Thyroid gland (tissue), 4 donors: ENCODE results near the gene OPALIN. TPM values are rescaled to one million over a fixed set of nuclear protein-coding genes. Genes with fewer than 3 reads are reported as not detected.

ENCODE experiments used
- DNase-seq, 2 donors: peaks; one replicate each; pipeline ENCODE4 v3.0.0-alpha.2; 2019
- H3K27ac ChIP-seq, 3 donors: fragments of 200-600 bp; sonication (generic); 1 replicate in 2 of 3; 2 replicates in 1 of 3; pipeline ENCODE4 v1.5.1; 2016 to 2019; ENCODE audit warnings: mild to moderate bottlenecking in 1 of 3, moderate library complexity in 1 of 3
- H3K27me3 ChIP-seq: fragments of 200-600 bp; sonication (generic); one replicate; pipeline ENCODE4 v1.5.1; 2019
- H3K36me3 ChIP-seq, 2 donors: fragments of 200-600 bp; sonication (generic); one replicate each; pipeline ENCODE4 v1.5.1; 2016 to 2019
- H3K4me1 ChIP-seq, 2 donors: fragments of 200-600 bp; sonication (generic); one replicate each; pipeline ENCODE4 v1.5.1; 2017 to 2019
- H3K4me3 ChIP-seq, 3 donors: fragments of 200-600 bp; sonication (generic); replicated peaks in 1 of 3; 1 replicate in 2 of 3; 2 replicates in 1 of 3; pipeline ENCODE4 v1.5.1; 2016; ENCODE audit warnings: mild to moderate bottlenecking in 1 of 3
- H3K9me3 ChIP-seq: fragments of 200-600 bp; sonication (generic); one replicate; pipeline ENCODE4 v1.5.1; 2017
- CTCF ChIP-seq, 6 experiments: fragments of 200-600 bp in 3 of 6; fragments of 450-650 bp in 3 of 6; sonication (generic) in 3 of 6; IDR thresholded peaks; one replicate each; pipeline ENCODE4 v1.5.1; 2016 to 2019; ENCODE audit warnings: antibody characterized with exemption in 6 of 6, mild to moderate bottlenecking in 2 of 6, inconsistent platforms in 1 of 6, moderate library complexity in 1 of 6
- POLR2A ChIP-seq, 2 donors: fragments of 450-650 bp; IDR thresholded peaks; one replicate each; pipeline ENCODE4 v1.6.1; 2017; ENCODE audit warnings: antibody characterized with exemption in 2 of 2, mild to moderate bottlenecking in 2 of 2, moderate library complexity in 1 of 2
- WGBS, 2 donors: methylation state at CpG; one replicate each; pipeline ENCODE4 v1.1.5; 2017; 5-methylcytosine and 5-hydroxymethylcytosine counted together
- intact Hi-C: fragments of 100-400 bp; cut with DNase I; formaldehyde crosslinking; loops from one replicate; pipeline ENCODE4 v1.15.1; 2023
- total RNA-seq, 4 donors: library from RNA; depleted of rRNA; stranded (reverse); fragments of >200 nt; gene quantifications; one replicate each; pipeline ENCODE4 v1.2.3, GENCODE V29; 2016

OPALIN gene
- total RNA-seq: not detected

- Histone ChIP-seq H3K27ac (no peak within 1 kb of the TSS), H3K4me1 (no peaks in the 10 kb centered on the region), H3K4me3 (no peak within 1 kb of the TSS), H3K27me3 (no peaks in the 10 kb centered on the region), H3K36me3 (no peaks in the 10 kb centered on the region), H3K9me3 (no peaks in the 10 kb centered on the region)
- DNase-seq: no peak
- intact Hi-C loops: no loop called here
- 79 to 80% methylated on average over 7 of the region's 7 CpGs for WGBS, 2 donors
- TF ChIP-seq CTCF (IDR thresholded peaks at IDR 0.05) (no peak), POLR2A (IDR thresholded peaks at IDR 0.05) (no peak)
These were observed at the start of gene OPALIN for GRCh38 chr10:96358851-96359540. Gene OPALIN, minus strand, starts transcription at chr10:96359002. Its CDS starts 106 bp downstream, at chr10:96358896.

- TF ChIP-seq CTCF (IDR thresholded peaks at IDR 0.05) (no peak), POLR2A (IDR thresholded peaks at IDR 0.05) (no peak)
- H3K36me3 ChIP-seq: no peaks in the 10 kb centered on the region
- intact Hi-C loops: no loop called here
- H3K27me3 ChIP-seq: no peaks in the 10 kb centered on the region
- no peak overlapping the region for H3K4me3 ChIP-seq
- no peaks in the 10 kb centered on the region for H3K4me1 ChIP-seq
- DNase-seq: no peak
- 77 to 87% methylated on average over 1 of the region's 1 CpG for WGBS, 2 donors
- H3K9me3 ChIP-seq: no peaks in the 10 kb centered on the region
- H3K27ac ChIP-seq: no peak overlapping the region
These were observed 49.4 kb upstream of the OPALIN start for GRCh38 chr10:96408201-96408600.

GRCh38 chr10:96407560-96408069 is 48.8 kb upstream of the OPALIN start:
- Histone ChIP-seq H3K27me3 (no peaks in the 10 kb centered on the region), H3K4me1 (no peaks in the 10 kb centered on the region), H3K4me3 (no peak overlapping the region), H3K36me3 (no peaks in the 10 kb centered on the region), H3K27ac (no peak overlapping the region), H3K9me3 (no peaks in the 10 kb centered on the region)
- 87 to 90% methylated on average over 15 of the region's 15 CpGs for WGBS, 2 donors
- no peak for DNase-seq
- intact Hi-C loops: no loop called here
- TF ChIP-seq POLR2A (IDR thresholded peaks at IDR 0.05) (no peak), CTCF (IDR thresholded peaks at IDR 0.05) (no peak)

GRCh38 chr10:96406091-96406490 is 47.3 kb upstream of the OPALIN start:
- no peak overlapping the region for H3K4me3 ChIP-seq
- H3K36me3 ChIP-seq: no peaks in the 10 kb centered on the region
- no peaks in the 10 kb centered on the region for H3K27me3 ChIP-seq
- 80 to 84% methylated on average over 5 of the region's 5 CpGs for WGBS, 2 donors
- no peak overlapping the region for H3K27ac ChIP-seq
- TF ChIP-seq CTCF (IDR thresholded peaks at IDR 0.05): no peak
- TF ChIP-seq POLR2A (IDR thresholded peaks at IDR 0.05): no peak
- no peak for DNase-seq
- no peaks in the 10 kb centered on the region for H3K9me3 ChIP-seq
- intact Hi-C loops: no loop called here
- no peaks in the 10 kb centered on the region for H3K4me1 ChIP-seq

- Histone ChIP-seq H3K9me3 (no peaks in the 10 kb centered on the region), H3K27ac (no peak overlapping the region), H3K36me3 (no peaks in the 10 kb centered on the region), H3K27me3 (no peaks in the 10 kb centered on the region), H3K4me1 (no peaks in the 10 kb centered on the region), H3K4me3 (no peak overlapping the region)
- 81 to 82% methylated on average over 16 of the region's 16 CpGs for WGBS, 2 donors
- DNase-seq: no peak
- intact Hi-C loops: no loop called here
- TF ChIP-seq CTCF (IDR thresholded peaks at IDR 0.05) (no peak), POLR2A (IDR thresholded peaks at IDR 0.05) (no peak)
These were observed 43.9 kb upstream of the OPALIN start for GRCh38 chr10:96402417-96403305.
